ENCODE measurements around the gene SLC8A2.

SLC8A2 gene, protein sequence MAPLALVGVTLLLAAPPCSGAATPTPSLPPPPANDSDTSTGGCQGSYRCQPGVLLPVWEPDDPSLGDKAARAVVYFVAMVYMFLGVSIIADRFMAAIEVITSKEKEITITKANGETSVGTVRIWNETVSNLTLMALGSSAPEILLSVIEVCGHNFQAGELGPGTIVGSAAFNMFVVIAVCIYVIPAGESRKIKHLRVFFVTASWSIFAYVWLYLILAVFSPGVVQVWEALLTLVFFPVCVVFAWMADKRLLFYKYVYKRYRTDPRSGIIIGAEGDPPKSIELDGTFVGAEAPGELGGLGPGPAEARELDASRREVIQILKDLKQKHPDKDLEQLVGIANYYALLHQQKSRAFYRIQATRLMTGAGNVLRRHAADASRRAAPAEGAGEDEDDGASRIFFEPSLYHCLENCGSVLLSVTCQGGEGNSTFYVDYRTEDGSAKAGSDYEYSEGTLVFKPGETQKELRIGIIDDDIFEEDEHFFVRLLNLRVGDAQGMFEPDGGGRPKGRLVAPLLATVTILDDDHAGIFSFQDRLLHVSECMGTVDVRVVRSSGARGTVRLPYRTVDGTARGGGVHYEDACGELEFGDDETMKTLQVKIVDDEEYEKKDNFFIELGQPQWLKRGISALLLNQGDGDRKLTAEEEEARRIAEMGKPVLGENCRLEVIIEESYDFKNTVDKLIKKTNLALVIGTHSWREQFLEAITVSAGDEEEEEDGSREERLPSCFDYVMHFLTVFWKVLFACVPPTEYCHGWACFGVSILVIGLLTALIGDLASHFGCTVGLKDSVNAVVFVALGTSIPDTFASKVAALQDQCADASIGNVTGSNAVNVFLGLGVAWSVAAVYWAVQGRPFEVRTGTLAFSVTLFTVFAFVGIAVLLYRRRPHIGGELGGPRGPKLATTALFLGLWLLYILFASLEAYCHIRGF

GRCh38 chr19:47471733-47472457 lies at the start of gene SLC8A2:
Gene SLC8A2 (minus strand): TSS chr19:47471893. CDS start chr19:47466403, 5,490 bp downstream.
- peak; percentile 42 for DNase-seq (ENCODE audit: low spot score)

DNA sequence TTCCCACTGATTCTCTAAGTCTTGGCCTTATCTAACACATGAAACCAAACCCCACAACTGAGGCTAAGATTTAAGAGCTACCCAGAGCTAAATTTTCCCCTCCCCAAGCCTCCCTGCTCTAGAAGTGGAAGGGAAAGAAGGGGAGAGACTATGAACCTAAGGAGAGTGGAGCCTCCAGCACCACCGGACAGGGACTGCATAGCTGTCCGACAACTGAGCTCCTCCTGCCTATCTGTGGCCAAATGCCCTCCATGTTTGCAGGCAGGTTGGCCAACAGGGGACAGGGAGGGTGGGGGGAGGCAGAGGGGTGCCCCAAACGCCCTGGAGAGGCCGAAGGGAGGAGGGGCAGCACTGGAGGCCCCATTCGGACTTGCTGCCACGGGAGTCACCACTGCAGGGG lies 49.1 kb upstream of the SLC8A2 start:
- DNase-seq (ENCODE audit: low spot score), result no peak

DNA sequence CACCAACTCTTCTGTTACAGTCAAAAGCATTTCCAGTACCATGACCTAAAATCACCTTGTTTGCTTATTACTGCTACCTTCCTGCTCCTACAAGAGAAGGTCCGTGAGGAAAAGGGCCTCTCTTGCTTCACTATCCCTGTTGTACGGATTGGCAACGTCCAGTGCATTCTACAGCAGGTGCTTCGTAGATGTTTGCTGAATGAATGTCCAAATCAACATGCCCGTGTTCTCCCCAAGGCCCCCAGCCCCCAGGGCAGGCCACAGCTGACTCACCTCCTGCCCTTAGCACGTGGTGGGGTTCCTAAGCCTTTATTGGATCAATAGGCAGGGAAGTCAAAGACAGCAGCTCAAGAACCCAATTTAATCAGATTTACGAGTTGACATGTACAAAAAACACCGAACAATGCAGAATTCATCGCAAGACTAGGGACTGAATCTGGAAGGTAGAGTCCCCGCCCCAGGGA lies 48.7 kb upstream of the SLC8A2 start:
- no peak for DNase-seq (ENCODE audit: low spot score)

- no peak for DNase-seq (ENCODE audit: low spot score)
Measured at GRCh38 chr19:47518854-47519253, 47.2 kb upstream of the SLC8A2 start.

GRCh38 chr19:47518139-47518538 lies 46.4 kb upstream of the SLC8A2 start:
- peak; percentile 79 for DNase-seq (ENCODE audit: low spot score)

- peak; percentile 100 for DNase-seq (ENCODE audit: low spot score)
Measured at GRCh38 chr19:47514869-47515588, 43.3 kb upstream of the SLC8A2 start, which contains the start of gene NAPA. Gene NAPA (minus strand): TSS chr19:47515063. CDS start chr19:47514940, 123 bp downstream.

GRCh38 chr19:47514151-47514868 lies 42.6 kb upstream of the SLC8A2 start:
- no peak for DNase-seq (ENCODE audit: low spot score)

- DNase-seq (ENCODE audit: low spot score), result no peak
Measured at GRCh38 chr19:47512948-47513319, 41.2 kb upstream of the SLC8A2 start.

- no peak for DNase-seq (ENCODE audit: low spot score)
Measured at GRCh38 chr19:47512183-47512947, 40.7 kb upstream of the SLC8A2 start.

GRCh38 chr19:47511681-47512080 lies 40.0 kb upstream of the SLC8A2 start:
- DNase-seq (ENCODE audit: low spot score), result no peak

- DNase-seq (ENCODE audit: low spot score), result no peak
Measured at GRCh38 chr19:47511128-47511517, 39.4 kb upstream of the SLC8A2 start.

GRCh38 chr19:47510516-47511127 lies 38.9 kb upstream of the SLC8A2 start:
- DNase-seq (ENCODE audit: low spot score), result no peak

DNA sequence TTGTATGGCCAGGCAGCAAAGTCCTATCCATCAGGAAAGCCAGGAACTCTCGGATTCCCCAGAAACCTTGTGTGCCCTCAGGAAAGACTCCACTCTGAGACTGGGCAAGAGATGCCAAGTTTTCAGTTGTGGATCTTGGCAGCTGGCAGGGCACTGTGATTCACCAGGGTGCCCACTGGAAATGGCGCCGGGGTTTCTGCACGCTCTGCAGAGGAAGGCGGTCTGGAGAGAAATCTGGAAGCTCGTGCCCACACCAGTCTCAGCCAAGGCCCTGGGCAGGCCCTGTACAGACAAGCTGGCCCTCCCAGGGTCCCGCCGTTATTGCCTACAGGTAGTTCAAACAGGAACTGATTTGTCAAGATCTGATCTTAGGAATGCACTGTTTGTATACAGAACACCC lies 38.3 kb upstream of the SLC8A2 start:
- no peak for DNase-seq (ENCODE audit: low spot score)

GRCh38 chr19:47509170-47509847 lies 37.6 kb upstream of the SLC8A2 start:
- DNase-seq (ENCODE audit: low spot score), result no peak

- no peak for DNase-seq (ENCODE audit: low spot score)
Measured at GRCh38 chr19:47508721-47509120, 37.0 kb upstream of the SLC8A2 start.

DNA sequence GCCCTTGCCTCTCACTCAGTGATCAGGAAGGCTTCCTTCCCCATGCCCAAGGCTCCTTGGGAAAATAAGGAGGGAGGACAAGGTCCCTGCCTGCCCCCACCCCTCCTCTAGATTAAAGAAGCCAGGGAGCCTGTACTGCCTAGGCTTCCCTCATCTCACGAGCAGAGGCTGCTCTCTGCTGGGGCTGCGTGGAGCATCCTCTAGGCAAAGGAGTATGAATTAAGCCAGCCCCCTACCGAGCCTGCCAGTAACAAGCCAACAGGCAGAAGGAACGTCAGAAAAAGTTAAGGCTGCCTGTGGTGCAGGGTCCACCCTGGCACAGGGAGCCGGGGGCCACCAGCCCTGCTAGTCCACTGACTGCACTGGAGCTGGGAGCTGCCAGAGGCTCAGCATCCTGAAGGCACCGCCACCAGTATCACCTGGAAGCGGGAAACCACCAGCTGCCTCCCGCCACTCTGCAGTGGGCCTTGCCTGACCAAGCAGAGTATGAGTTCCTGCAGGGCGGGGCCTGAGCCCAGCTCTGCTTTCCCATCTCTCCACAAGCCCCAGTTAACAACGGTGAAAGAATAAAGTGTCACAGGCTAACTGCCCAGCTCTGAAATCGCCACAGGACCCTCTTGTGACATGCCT lies 36.3 kb upstream of the SLC8A2 start:
- DNase-seq (ENCODE audit: low spot score), result no peak

- no peak for DNase-seq (ENCODE audit: low spot score)
Measured at GRCh38 chr19:47507012-47507411, 35.3 kb upstream of the SLC8A2 start.

GRCh38 chr19:47506459-47506858 lies 34.8 kb upstream of the SLC8A2 start:
- DNase-seq (ENCODE audit: low spot score), result no peak

All from NAMALWA (cell line).